ENCODE results near the gene SLC2A13.
A peak's percentile ranks its signal among the peaks of the same experiment; 100 is the strongest.

Gene SLC2A13

DNA sequence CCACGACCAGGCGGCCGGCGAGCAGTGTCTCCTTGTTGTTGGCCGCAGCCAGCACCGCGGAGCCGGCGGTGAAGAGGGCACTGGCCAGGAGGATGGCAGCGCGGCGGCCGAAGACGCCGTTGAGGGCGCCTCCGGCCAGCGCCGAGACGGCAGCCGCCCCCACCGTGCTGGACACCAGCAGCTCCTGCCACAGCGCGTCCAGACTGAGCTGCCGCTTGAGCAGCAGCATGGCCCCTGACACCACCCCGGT is 691 bp downstream of the SLC2A13 start:
- Histone ChIP-seq H3K27ac (ENCODE audit: extremely low read depth, low read depth, low read length) (peak overlapping the region; percentile 70; the same call in 1 of the 2 replicates), H3K4me1 (ENCODE audit: control insufficient read depth, insufficient read depth, low read length) (peaks cover 8% of the 10 kb centered on the region; the same call in 1 of the 2 replicates), H3K9me3 (ENCODE audit: control insufficient read depth, insufficient read depth, low read depth, low read length) (no peaks in the 10 kb centered on the region), H3K36me3 (ENCODE audit: control insufficient read depth in 2 of 2, insufficient read depth in 1 of 2, low read length in 2 of 2) (no peaks in the 10 kb centered on the region), H3K4me3 (ENCODE audit: low read depth, low read length) (peak overlapping the region; percentile 81)
- CTCF ChIA-PET, result interaction anchor here (2.4 to 3.6 kb wide), 2 partner anchors 10 to 95 kb away, joined by 7 to 43 read pairs; no protein-coding TSS in a partner anchor
- peak; percentile 42; the same call in 1 of the 2 replicates for TF ChIP-seq ZBTB20 (tag by site-specific recombination; IDR thresholded peaks at IDR 0.05)
- no peak for TF ChIP-seq ZNF623 (tag by site-specific recombination; IDR thresholded peaks at IDR 0.05)
- TF ChIP-seq ZNF513 (tag by site-specific recombination; IDR thresholded peaks at IDR 0.05), result no peak
- no peak for TF ChIP-seq ZNF132 (tag by site-specific recombination; IDR thresholded peaks at IDR 0.05; ENCODE audit: borderline replicate concordance)
- TF ChIP-seq GLIS2 (tag by site-specific recombination; IDR thresholded peaks at IDR 0.05), result peak; percentile 74; the same call in 1 of the 2 replicates
- peak; percentile 26; the same call in 1 of the 2 replicates for TF ChIP-seq BCL11B (tag by site-specific recombination; IDR thresholded peaks at IDR 0.05; ENCODE audit: low read depth)
- no peak for TF ChIP-seq ZNF473 (tag by site-specific recombination; IDR thresholded peaks at IDR 0.05)
- no peak for TF ChIP-seq ZSCAN30 (tag by site-specific recombination; IDR thresholded peaks at IDR 0.05)
- TF ChIP-seq ZBTB11 (tag by site-specific recombination; conservative IDR thresholded peaks at IDR 0.05; ENCODE audit: low read depth), result no peak
- TF ChIP-seq REST (tag by site-specific recombination; IDR thresholded peaks at IDR 0.05), result peak; percentile 54; the same call in 1 of the 2 replicates
- TF ChIP-seq ZNF169 (tag by site-specific recombination; IDR thresholded peaks at IDR 0.05), result no peak
- TF ChIP-seq ZNF10 (tag by site-specific recombination; IDR thresholded peaks at IDR 0.05), result no peak
- TF ChIP-seq ZNF416 (tag by site-specific recombination; IDR thresholded peaks at IDR 0.05), result no peak
- no peak for TF ChIP-seq ZNF426 (tag by site-specific recombination; IDR thresholded peaks at IDR 0.05)
- peak; percentile 32; the same call in 1 of the 2 replicates for TF ChIP-seq ZNF777 (tag by site-specific recombination; IDR thresholded peaks at IDR 0.05; ENCODE audit: borderline replicate concordance)
- TF ChIP-seq ZNF677 (tag by site-specific recombination; IDR thresholded peaks at IDR 0.05), result no peak
- TF ChIP-seq ZNF266 (tag by site-specific recombination; IDR thresholded peaks at IDR 0.05; ENCODE audit: low read depth), result no peak
- TF ChIP-seq ZFHX2 (tag by site-specific recombination; conservative IDR thresholded peaks at IDR 0.05), result peak; percentile 28; the same call in 1 of the 2 replicates
- TF ChIP-seq, protein P1, sequence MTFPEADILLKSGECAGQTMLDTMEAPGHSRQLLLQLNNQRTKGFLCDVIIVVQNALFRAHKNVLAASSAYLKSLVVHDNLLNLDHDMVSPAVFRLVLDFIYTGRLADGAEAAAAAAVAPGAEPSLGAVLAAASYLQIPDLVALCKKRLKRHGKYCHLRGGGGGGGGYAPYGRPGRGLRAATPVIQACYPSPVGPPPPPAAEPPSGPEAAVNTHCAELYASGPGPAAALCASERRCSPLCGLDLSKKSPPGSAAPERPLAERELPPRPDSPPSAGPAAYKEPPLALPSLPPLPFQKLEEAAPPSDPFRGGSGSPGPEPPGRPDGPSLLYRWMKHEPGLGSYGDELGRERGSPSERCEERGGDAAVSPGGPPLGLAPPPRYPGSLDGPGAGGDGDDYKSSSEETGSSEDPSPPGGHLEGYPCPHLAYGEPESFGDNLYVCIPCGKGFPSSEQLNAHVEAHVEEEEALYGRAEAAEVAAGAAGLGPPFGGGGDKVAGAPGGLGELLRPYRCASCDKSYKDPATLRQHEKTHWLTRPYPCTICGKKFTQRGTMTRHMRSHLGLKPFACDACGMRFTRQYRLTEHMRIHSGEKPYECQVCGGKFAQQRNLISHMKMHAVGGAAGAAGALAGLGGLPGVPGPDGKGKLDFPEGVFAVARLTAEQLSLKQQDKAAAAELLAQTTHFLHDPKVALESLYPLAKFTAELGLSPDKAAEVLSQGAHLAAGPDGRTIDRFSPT (tag by site-specific recombination; IDR thresholded peaks at IDR 0.05), result peak; percentile 43; the same call in 1 of the 2 replicates
- TF ChIP-seq, protein P2, sequence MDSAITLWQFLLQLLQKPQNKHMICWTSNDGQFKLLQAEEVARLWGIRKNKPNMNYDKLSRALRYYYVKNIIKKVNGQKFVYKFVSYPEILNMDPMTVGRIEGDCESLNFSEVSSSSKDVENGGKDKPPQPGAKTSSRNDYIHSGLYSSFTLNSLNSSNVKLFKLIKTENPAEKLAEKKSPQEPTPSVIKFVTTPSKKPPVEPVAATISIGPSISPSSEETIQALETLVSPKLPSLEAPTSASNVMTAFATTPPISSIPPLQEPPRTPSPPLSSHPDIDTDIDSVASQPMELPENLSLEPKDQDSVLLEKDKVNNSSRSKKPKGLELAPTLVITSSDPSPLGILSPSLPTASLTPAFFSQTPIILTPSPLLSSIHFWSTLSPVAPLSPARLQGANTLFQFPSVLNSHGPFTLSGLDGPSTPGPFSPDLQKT (IDR thresholded peaks at IDR 0.05; ENCODE audit: borderline replicate concordance, low read depth, low read length), result no peak
- TF ChIP-seq ZNF600 (tag by site-specific recombination; IDR thresholded peaks at IDR 0.05), result peak; percentile 72
- no peak for TF ChIP-seq KLF16 (tag by site-specific recombination; IDR thresholded peaks at IDR 0.05)
- 0 out of 2 replicates have a peak, but pooled peaks have one; percentile 4 for TF ChIP-seq KLF1 (tag by site-specific recombination; IDR thresholded peaks at IDR 0.05)
- POLR2A ChIA-PET, result interaction anchor here (1.0 to 1.1 kb wide), 2 partner anchors 19 to 94 kb away, joined by 3 to 4 read pairs; no protein-coding TSS in a partner anchor

Measured in HEK293 (cell line).